SK-N-SH (cell line): Measurements from ENCODE around the gene DIPK1A.

Experiments
- EP300 ChIP-seq, 2 experiments: IDR thresholded peaks; 2 replicates each; pipeline versions ENCODE4 v1.4.0 to v1.6.1; 2012; ENCODE audit warnings: borderline replicate concordance in 1 of 2, low read depth in 1 of 2, low read length in 1 of 2
- EZH2phosphoT487 ChIP-seq: fragments of 200-600 bp; sonication (generic); IDR thresholded peaks from 2 replicates; pipeline ENCODE4 v1.6.1; 2017; ENCODE audit warnings: low read depth, mixed run types, mild to moderate bottlenecking, antibody characterized with exemption, moderate library complexity, borderline replicate concordance
- GATA2 ChIP-seq: sonication (generic); formaldehyde crosslinking; IDR thresholded peaks from 2 replicates; pipeline ENCODE4 v1.5.0; 2020; ENCODE audit warnings: mild to moderate bottlenecking, missing genetic modification reagents
- MAX ChIP-seq: IDR thresholded peaks from 2 replicates; pipeline ENCODE4 v1.4.0; 2012; ENCODE audit warnings: low read depth
- REST ChIP-seq: IDR thresholded peaks from 2 replicates; pipeline ENCODE4 v1.6.1; 2012; ENCODE audit warnings: mild to moderate bottlenecking, low read depth, low read length, moderate library complexity
- SMC3 ChIP-seq: IDR thresholded peaks from 2 replicates; pipeline ENCODE4 v1.6.1; 2012; ENCODE audit warnings: low read depth, low read length, improper control_type of control experiment
- YY1 ChIP-seq: IDR thresholded peaks from 2 replicates; pipeline ENCODE4 v1.4.0; 2012; ENCODE audit warnings: low read depth, mild to moderate bottlenecking

GRCh38 chr1:92953491-92953890 lies 7.8 kb downstream of the DIPK1A start:
- TF ChIP-seq EP300 (IDR thresholded peaks at IDR 0.05; ENCODE audit: borderline replicate concordance in 1 of 2, low read depth in 1 of 2, low read length in 1 of 2) (no peak), SMC3 (no peak), MAX (no peak), REST (no peak), GATA2 (CRISPR knock-in tag) (no peak), EZH2phosphoT487 (no peak), YY1 (no peak)
